Measurements from ENCODE around the gene TGFBR2.

The TGFBR2 gene

DNA sequence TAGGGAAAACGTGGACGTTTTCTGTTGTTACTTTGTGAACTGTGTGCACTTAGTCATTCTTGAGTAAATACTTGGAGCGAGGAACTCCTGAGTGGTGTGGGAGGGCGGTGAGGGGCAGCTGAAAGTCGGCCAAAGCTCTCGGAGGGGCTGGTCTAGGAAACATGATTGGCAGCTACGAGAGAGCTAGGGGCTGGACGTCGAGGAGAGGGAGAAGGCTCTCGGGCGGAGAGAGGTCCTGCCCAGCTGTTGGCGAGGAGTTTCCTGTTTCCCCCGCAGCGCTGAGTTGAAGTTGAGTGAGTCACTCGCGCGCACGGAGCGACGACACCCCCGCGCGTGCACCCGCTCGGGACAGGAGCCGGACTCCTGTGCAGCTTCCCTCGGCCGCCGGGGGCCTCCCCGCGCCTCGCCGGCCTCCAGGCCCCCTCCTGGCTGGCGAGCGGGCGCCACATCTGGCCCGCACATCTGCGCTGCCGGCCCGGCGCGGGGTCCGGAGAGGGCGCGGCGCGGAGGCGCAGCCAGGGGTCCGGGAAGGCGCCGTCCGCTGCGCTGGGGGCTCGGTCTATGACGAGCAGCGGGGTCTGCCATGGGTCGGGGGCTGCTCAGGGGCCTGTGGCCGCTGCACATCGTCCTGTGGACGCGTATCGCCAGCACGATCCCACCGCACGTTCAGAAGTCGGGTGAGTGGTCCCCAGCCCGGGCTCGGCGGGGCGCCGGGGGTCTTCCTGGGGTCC, at the start of gene TGFBR2:
Gene TGFBR2, plus strand, starts transcription at position 301 of the 731 bp plus-strand sequence. Its CDS starts 283 bp downstream, at position 584.
- peak; percentile 87 for DNase-seq

DNA sequence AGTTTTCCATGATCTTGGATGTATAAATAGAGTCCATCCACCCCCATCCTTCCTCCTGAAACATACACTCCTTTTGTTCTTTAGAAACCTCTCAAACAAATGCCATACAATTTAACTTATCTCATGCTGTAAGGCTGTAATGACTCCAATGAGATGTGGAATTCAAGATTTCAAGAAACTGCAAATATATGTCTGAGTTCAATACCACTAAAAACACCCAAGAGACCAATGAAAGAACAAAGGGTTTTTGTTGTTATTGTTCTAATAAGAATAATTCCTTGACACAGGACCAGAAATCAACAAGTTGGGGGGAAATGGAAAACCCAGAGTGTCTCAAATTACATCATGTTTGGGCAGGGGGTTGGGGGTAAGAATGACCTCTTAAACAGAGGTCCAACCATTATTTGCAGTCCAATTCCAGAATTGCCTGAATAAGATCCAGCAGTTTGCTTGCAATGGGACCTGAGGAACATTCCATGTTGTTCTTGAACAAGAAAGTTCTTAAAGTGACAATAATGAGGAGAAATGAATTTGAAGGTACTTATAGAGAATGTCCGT, 48.6 kb upstream of the TGFBR2 start:
- no peak for DNase-seq

DNA sequence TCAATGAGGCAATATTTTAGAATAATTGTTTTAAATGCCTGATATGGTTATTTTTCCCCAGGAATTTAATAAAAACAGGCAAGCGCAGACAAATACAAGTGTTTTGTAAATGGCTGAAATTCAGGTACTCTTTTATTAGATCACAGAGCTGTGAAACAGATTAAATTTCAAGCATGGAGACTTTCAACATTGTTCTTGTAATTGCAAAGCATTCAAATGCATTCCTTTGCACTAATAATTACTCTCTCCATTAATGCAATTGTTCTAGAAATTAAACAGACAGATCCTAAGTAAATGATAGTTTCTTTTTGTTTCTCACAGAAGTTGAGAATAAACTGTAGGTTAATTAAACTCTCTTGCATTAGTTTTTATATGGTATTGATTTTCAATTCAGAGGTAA, 42.4 kb upstream of the TGFBR2 start:
- no peak for DNase-seq

DNA sequence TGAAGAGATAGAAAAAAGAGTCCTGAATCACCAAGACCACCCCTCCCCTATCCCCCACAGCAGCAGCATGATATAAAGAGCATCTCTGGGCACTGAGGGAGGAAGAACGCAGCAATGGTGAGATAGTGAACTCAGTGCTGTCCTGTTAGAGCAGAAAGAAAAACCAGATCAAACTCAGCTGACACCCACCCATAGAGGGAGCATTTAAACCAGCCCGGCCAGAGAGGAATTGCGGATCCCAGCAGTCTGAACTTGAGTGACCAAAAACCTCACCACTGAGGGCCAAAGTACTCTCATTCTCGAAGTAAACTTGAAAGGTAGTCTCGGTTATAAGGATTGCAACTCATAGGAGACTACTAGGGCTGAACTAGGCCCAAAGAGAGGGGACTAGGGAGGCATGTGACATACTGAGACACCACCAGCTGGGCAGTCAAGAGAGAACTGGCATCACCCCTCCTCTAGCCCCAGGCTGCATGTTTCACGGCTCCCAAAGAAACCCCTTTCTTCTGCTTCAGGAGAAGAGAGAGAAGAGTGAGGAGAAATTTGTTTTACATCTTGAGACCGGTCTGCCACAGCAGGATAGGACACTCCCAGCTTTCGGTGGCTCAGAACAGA, 39.2 kb upstream of the TGFBR2 start:
- DNase-seq: peak; percentile 7

DNA sequence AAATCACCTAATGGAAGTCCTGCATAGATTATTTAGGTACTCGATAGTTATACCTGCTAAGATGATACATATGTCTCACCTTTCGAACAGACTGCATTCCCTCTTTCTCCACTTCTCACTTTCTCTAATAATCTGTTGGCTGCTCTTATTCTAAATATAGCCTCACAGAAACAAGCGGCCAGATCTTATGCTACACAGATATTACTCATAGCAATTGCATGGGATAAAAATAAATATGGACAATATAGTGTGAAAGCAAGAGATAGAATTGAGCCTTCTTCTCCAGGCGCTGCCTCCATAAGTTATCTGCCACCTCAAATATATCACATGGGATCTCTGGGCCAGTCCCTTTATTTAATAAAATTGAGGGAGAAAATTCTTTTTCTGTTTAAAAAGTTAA, 29.5 kb upstream of the TGFBR2 start:
- no peak for DNase-seq

DNA sequence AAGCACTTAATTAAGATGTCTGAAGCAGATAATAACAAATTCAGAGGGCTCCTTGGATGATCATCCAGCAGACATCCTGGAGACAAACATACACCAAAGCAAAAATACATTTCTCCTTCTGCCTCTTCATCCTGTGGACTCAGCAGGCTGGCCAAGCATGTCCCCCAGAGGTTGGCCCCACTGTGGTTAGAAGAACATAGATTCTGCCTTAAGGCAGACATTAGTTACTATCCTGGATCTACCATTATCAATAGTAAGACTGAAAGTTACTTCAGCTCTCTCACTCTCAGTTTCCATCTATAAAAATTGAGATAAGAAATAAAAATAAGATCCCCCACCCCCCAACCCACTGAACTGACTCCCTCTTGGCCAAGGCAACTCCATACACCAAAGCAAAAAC, 28.6 kb upstream of the TGFBR2 start:
- DNase-seq: no peak

DNA sequence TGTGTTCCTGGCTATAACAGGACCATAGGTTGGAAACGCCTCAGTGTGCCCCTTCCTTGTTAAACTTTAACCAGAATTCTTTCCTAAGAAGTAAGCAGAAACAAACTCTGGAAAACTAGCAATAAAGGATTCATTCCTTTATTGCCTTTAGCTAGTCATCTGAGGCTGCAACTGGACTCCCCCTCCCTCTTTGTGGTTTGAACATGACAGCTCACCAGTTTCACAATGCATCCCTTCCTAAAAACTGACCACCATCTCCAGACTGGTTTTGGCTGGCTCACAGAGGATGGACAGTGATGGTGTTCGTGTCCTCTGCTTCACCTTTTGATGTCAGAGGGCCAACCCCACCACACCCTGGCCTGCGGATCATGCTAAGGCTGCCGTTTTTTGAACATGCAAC, 27.9 kb upstream of the TGFBR2 start:
- DNase-seq: no peak

DNA sequence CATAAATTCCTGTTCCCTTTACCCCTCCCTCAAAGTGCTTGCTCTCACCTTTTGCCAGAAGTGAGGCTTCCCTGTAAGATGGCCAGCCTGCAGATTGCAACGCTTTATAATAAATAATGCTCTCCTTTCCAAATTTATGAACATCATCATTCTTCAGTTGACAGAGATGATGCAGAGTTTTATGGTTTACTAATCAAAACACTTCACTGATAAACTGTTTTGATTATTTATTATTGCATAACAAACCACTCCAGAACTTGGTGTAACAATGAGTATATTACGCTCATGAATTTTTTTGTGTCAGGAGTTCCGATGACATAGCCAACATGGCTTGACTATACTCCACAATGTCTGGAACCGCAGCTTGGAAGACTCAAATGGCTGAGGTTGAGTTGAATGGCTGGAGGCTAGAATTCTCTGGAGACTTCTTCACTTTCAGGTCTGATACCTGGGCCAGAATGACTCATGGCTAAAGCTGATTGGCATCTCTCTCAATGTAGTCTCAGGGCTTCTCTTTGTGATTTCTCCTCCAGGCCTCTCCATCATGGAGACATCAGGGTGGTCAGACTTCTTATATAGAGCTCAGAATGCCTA, 27.3 kb upstream of the TGFBR2 start:
- no peak for DNase-seq

DNA sequence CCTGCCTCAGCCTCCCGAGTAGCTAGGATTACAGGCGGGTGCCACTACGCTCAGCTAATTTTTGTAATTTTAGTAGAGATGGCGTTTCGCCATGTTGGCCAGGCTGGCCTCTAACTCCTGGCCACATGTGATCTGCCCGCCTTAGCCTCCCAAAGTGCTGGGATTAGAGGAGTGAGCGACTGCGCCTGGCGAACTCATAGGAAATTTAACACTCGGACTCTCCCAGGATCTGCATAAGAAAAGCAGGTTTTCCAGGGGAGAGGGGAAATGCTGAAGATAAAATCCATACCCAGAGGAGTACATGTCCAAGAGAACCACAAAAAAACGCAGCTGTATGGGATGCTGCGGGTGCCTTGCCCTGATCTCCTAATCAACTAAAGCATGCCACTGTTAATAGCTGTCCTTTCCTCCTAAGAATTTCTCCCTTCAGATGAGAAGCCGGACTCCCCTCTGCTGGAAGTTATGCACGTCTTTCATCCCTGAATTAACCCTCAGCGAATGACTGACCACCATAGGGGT, 25.3 kb upstream of the TGFBR2 start:
- DNase-seq: no peak

DNA sequence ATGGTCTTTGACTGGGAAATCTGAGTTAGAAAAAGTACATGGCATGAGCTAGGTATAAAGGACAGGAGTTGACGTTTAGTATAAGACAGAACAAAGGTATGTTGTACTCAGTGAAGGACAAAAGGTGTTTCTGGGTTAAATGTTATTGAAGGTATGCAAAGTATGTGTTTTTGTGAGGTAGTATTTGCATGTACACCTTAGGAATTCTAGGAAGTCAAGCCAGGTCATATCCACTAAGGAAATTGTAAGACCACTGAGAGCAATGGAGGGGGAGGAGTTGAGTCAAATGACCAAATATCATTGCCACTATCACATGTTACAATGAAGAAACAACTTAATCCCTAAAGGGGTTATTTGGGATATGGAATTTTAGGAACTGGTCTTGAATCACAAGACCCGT, 24.4 kb upstream of the TGFBR2 start:
- no peak for DNase-seq

DNA sequence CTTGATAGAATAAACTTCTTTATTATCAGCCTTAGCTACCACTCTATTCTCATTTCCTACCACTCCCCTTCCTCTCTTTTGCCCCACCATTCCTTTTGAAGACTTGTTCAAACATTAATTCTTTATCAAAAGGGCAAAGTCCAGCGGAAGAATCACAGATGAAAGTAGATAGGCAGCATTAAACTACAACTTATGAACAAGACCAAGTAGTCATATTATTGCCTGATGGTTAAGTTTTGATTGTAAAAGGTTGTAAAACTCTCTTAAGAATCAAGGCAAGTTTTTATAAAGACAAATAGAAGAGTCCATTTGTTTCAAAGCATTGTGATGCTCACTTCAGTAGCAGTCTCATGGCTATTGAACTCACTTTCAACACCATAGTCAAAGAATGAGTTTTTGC, 22.4 kb upstream of the TGFBR2 start:
- no peak for DNase-seq

DNA sequence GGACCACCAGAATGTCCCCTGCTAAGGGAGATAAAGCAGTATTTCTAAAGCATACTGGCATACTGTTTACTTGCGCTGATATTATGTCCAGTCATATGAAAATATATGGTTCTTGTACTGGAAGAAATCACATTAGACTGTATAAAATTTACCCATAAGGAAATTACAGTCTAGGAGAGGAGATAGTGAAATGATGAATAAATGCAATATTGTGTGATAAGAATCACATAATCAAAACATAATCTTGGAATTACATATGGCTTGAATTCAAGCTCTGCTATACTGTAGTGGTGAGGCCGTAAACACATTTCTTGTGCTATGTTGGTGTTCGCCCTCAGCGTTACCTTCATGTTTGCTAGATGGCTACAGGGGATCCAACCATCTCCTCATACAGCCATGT, 20.7 kb upstream of the TGFBR2 start:
- DNase-seq: no peak

DNA sequence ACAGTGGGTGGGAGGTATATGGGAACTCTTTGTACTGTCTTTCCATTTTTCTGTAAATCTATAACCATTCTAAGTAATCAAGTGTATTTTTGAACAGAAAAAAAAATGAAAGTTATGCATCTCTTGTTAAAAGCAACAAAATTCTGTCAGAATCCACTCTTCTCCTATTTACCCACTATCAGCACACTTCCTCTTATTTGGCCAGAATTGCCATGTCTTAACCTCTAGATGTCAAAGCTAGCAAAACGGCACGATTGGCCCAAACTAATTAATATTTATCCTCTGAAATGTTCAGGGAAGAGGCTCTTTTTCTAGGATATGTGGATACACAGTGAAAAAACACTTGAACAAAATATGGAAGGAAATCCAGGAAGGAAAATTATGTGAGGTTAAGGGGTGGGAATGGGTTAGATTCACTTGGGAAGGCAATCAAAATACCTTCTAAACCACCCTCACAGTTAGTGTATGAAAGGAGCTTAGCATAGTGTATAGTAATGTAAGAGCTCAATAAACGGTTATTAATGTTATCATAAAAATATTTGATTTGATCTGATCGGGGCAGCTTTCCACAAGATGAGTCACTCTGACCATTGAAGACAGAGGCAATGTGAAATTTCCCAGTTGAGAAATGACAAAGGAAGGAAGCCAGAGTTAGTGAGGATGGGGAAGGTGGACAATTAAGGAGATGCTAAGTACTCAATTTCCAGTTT, 20.1 kb upstream of the TGFBR2 start:
- no peak for DNase-seq

DNA sequence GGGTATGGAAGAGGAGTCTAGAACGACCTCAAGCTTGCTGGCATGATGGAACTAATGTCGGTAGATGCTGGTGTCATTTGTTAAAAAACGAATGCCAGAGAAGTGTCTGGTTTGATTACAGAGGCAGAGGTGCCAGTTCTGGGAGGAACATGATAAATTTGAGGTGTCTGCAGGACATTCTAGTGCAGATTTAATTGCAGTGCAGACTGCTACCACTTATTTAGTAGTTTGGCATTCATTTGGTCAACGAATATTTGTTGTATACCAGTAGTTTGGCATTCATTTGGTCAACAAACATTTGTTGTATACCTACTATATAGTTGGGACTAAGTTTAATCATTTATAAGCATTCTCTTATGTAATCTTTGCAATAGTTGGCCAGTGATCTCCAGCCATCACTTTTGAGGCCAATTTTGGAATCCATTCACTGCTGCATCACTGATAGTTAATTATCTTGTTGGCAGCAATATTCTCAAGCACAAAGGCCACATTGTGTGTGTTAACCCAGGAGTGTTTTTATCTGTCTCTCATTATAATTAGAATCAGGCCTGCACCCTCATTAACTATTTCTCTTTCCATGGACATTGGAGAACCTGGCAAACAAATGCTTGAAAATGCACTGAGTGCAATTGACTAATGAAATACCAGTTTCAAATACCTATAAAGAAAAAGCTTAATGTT, 19.5 kb upstream of the TGFBR2 start:
- DNase-seq: no peak

DNA sequence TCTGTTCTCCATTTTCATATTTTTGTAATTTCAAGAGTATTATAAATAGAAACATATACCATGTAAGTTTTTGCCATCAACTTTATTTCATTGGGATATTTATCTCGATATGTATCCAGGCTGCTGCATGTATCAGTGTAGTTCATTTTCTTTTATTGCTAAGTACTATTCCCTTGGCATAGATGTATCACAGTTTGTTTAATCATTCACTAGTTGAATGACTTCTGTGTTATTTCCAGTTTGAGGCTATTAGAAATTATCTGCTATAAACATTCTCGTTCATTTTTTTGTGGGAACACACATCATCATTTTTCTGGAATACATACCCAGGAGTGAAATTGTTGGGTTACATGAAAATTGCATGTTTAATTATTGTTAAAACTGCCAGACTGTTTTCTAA, 18.5 kb upstream of the TGFBR2 start:
- DNase-seq: no peak

DNA sequence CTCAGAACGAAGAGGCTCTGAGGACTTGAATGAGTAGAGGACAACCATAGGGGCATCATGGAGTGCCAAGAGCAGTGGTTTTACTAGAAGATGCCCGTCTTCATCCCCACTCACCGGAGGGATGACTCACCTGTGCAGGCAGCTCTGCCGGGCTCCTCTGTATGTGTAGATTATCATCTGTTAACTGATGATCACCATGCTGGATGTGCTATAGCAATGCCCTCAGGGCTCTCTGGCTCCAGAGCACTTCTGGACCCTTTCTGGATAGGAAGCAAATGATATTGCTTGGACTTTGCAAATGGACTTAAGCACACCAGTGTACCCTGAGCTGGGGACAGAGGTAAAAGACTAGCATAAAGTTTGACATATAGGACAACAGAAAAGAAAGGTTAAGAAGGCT, 10.2 kb upstream of the TGFBR2 start:
- no peak for DNase-seq

DNA sequence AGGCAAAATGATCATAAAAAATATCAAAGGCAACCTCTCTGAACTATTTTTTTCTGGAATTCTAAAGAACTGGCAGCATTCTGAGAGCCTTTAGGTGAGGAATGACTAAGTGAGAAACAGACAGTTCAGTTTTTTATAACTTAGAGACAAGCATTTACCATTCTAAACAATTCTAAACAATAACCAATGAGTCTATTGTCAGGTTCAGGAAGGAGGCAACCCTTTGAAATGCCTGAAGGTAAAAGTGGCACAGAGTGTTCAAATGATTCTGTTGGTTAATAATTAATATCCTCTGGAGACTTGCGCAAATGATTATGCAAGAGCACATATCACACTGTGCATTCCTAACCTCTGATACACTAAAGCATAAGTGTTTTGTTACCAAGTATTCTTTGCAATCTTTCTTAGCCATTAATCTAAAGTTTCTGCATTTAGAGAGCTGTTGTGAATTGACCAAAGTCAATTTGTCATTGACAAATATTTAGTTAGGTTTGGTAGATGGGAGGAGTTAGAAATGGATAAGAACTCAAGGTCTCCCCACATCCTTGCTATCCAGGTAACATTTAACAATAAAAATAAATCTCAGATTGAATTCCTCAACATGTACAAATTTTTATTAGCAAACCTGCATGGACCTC, 9.2 kb upstream of the TGFBR2 start:
- no peak for DNase-seq

DNA sequence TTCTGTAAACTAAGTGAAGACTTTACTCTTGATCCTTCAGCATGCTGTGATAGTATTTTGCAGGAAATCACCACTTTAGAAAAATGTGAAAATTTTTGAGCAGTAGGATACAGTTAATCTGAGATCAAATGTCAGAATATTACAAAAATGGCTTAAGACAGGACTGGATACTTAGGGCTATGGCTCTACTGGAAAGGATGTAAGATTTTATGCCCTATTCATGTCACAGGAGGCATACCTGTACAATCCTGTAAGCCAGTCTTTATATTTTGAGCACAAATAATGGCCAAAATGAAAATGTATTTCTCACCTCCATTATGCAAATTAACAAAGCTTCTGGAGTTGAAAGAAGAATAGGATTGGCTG, 8.6 kb upstream of the TGFBR2 start:
- no peak for DNase-seq

DNA sequence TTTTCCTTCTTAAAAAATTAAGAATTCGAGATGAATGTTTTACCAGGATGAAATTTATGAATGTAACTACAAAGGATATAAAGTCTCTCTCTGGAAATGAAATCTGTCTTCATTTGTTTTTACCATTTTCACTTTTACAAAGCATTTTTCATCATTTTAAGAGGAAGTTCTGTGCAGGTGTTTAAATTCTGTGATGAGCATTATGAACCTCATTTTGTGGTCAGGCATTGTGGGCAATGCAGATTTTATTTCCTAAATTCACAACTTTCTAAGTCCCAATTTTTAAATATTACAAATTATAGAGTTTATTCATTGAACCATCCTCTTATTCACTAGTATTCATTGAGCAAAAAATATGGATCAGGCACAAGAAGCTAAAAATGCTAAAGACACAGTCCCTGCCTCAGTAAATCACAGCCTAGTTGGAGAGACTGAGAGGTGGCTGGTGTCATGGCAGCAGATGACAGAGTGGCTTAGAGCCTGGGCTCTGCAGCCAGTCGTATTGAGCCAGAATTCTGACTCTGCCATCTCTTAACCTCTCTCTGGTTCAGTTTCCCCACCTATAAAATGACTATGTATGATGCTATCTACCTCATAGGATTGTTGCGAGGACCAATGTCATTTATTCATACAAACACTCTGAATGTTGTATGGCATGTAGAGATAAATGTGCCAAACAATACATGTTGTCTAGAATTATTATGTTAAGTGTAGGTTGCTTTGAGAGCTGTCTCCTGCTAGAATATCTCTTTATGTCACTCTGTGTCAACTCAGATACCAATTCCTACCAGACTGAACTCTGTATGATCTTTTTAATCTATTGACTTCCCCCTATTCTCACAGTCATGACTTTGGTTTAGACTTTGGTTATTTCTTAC, 7.5 kb upstream of the TGFBR2 start:
- DNase-seq: peak; percentile 22

DNA sequence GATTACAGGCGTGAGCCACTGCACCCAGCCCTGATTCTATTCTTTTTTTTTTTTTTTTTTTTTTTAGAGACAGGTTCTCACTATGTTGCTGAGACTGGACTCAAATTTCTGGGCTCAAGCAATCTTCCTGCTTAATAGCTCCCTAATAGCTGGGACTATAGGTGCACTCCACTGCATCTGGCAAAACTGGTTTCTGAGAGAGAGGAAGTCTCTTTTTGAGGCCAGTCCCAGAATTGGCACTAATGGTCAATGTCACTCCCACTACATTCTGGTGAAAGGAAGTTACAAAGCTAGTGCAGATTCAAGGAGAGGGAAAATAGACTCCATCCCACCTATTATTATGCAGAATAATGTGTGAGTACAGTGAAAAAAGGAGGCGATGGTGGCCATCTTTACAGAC, 5.8 kb upstream of the TGFBR2 start:
- DNase-seq: no peak

DNA sequence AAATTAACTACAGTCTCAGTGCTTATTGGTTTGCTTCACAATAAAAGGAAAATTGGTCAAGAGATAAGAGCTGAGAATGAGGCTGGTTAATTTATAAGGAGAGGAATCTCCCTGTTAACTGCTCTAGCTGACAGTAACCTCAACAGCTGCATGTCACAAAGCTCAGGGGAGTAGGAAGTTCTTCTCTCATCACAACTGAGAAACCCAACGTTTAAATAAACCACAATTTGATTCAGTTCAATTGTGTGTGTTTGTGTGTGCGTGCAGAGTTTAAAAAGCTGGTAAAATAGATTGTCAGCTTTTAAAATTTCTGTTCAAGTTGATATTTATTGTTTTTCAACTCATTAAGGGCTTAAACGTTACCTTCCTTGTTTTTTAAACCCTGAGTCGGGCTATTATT, 3.5 kb upstream of the TGFBR2 start:
- DNase-seq: no peak

Data from RPMI8226 (cell line).